ENCODE results near the gene SPAG5. TPM values are rescaled to one million over a fixed set of nuclear protein-coding genes. Genes with fewer than 3 reads are reported as not detected.

SPAG5 gene
- total and polyA plus RNA-seq, 10 of the 15 experiments (the other 5 are each of a cell fraction or from before 2014, with no cell fraction given): 73.5 to 171 (median 106) TPM

- in situ Hi-C loops (cut with MboI): no loop called here
These were observed 36.7 kb upstream of the SPAG5 start for GRCh38 chr17:28635506-28635905.

More at GRCh38 chr17:28635506-28635905, 36.7 kb upstream of the SPAG5 start:
- ATAC-seq (no peak), FAIRE-seq (no peak), DNase-seq (ENCODE audit: low read depth, low spot score) (no peak)
- intact Hi-C loops (cut with micrococcal nuclease; ENCODE audit: unreplicated experiment): no loop called here
- SMC1A ChIA-PET (ENCODE audit: uncharacterized antibody, unreplicated experiment): interaction anchor here (1.0 kb wide), 1 partner anchor 11 kb away, joined by 3 read pairs; no protein-coding TSS in a partner anchor
- H3K4me3 ChIP-seq: no peak overlapping the region
- H3K79me2 ChIP-seq (ENCODE audit: control insufficient read depth, insufficient read depth, low read length): peaks cover 9% of the 10 kb centered on the region
- CTCF ChIA-PET: interaction anchor here (1.1 kb wide), 1 partner anchor 8 kb away, joined by 6 read pairs; no protein-coding TSS in a partner anchor
- POLR2A ChIA-PET: interaction anchor here (1.7 kb wide), 1 partner anchor 8 kb away, joined by 6 read pairs; no protein-coding TSS in a partner anchor
- peaks cover 47 to 76% of the 10 kb centered on the region in 2 experiments for H3K36me3 ChIP-seq (ENCODE audit: control insufficient read depth in 2 of 2, insufficient read depth in 2 of 2, low read length in 1 of 2)
- TF ChIP-seq E2F8 (IDR thresholded peaks at IDR 0.05; ENCODE audit: low read depth, partially characterized antibody) (no peak), SRF (IDR thresholded peaks at IDR 0.05; ENCODE audit: low read depth in 2 of 2, low read length in 2 of 2) (no peak), REST (IDR thresholded peaks at IDR 0.05; ENCODE audit: low read depth, low read length) (no peak), SP1 (IDR thresholded peaks at IDR 0.05; ENCODE audit: low read depth, low read length) (no peak), KAT2A (conservative IDR thresholded peaks at IDR 0.05; ENCODE audit: control insufficient read depth, low read depth, low read length) (no peak), ELK1 (IDR thresholded peaks at IDR 0.05; ENCODE audit: low read depth, low read length) (no peak), MTA2 (IDR thresholded peaks at IDR 0.05; ENCODE audit: low read depth) (no peak), SPI1 (IDR thresholded peaks at IDR 0.05; ENCODE audit: borderline replicate concordance, insufficient read depth, low read depth, low read length) (no peak), DPF2 (IDR thresholded peaks at IDR 0.05) (no peak)
- H3K4me2 ChIP-seq (ENCODE audit: control insufficient read depth, insufficient read depth): no peak overlapping the region
- no peaks in the 10 kb centered on the region; the same call in 1 of the 2 replicates for H3K4me1 ChIP-seq (ENCODE audit: control insufficient read depth, insufficient read depth, low read length)
- peaks cover 14% of the 10 kb centered on the region; the same call in 1 of the 2 replicates for H4K20me1 ChIP-seq (ENCODE audit: control insufficient read depth, insufficient read depth)
- no peaks in the 10 kb centered on the region for H3K9me3 ChIP-seq (replicated peaks; ENCODE audit: control insufficient read depth, insufficient read depth, low read length)
- WGBS (ENCODE audit: insufficient coverage, insufficient replicate concordance, low lambda C conversion rate, missing lambda C conversion rate): 95% methylated on average over 1 of the region's 1 CpG
- no peak overlapping the region for H3K27ac ChIP-seq (ENCODE audit: control insufficient read depth, insufficient read depth)
- no peaks in the 10 kb centered on the region for H3K27me3 ChIP-seq (replicated peaks in 1 of 2; ENCODE audit: control insufficient read depth in 2 of 2, insufficient read depth in 2 of 2, low read length in 1 of 2)
- H3K9ac ChIP-seq (ENCODE audit: control insufficient read depth, insufficient read depth, low read length): no peak overlapping the region
- BruUV-seq (replicated peaks): no TSS peak
- no peak overlapping the region for H2AFZ ChIP-seq (ENCODE audit: control insufficient read depth, low read depth, low read length)
- RAD21 ChIA-PET (ENCODE audit: unreplicated experiment): no interaction called here

Measured in GM12878 (cell line).